Skin epidermis (tissue), 12 donors: Measurements from ENCODE around the gene CCDC33.

Source experiments
- H3K27ac ChIP-seq, 21 experiments: fragments of 200-600 bp; sonication (generic) in 11 of 21; one replicate each; pipeline ENCODE4 v1.5.0; 2020; ENCODE audit warnings: mild to moderate bottlenecking in 3 of 21, inconsistent platforms in 2 of 21, moderate library complexity in 2 of 21
- H3K4me3 ChIP-seq, 7 experiments: fragments of 200-600 bp; sonication (generic) in 2 of 7; one replicate each; pipeline ENCODE4 v1.5.0; 2020; ENCODE audit warnings: inconsistent platforms in 2 of 7, mild to moderate bottlenecking in 2 of 7, moderate library complexity in 1 of 7

The CCDC33 gene

DNA sequence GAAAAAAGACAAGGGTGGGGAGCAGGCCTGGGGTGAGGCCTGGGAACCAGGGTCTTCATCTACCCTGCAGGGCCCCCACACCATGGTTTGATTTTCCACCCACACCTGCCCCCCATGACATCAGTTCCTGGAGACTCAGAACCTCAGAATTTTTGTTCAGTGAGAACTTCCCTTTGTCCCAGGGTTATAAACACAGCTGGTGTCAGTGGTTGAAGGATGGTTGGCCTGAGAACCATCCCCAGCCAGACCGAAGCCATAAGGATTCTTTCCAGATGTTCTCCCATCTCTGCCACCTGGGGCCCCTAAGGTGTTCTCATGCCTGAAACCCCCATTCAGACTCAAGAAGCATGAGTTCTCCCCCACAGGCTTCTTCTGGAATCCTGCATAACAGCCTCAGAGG lies 16.6 kb downstream of the CCDC33 start:
- H3K4me3 ChIP-seq, result no peak overlapping the region
- no peak overlapping the region for H3K27ac ChIP-seq

GRCh38 chr15:74253211-74253921 lies 17.2 kb downstream of the CCDC33 start:
- Histone ChIP-seq H3K27ac (no peak overlapping the region), H3K4me3 (no peak overlapping the region)

- H3K27ac ChIP-seq, result no peak overlapping the region
- H3K4me3 ChIP-seq, result no peak overlapping the region
Measured at GRCh38 chr15:74257105-74257504, 21.0 kb downstream of the CCDC33 start.

GRCh38 chr15:74257623-74258022 lies 21.5 kb downstream of the CCDC33 start:
- Histone ChIP-seq H3K27ac (no peak overlapping the region), H3K4me3 (no peak overlapping the region)

DNA sequence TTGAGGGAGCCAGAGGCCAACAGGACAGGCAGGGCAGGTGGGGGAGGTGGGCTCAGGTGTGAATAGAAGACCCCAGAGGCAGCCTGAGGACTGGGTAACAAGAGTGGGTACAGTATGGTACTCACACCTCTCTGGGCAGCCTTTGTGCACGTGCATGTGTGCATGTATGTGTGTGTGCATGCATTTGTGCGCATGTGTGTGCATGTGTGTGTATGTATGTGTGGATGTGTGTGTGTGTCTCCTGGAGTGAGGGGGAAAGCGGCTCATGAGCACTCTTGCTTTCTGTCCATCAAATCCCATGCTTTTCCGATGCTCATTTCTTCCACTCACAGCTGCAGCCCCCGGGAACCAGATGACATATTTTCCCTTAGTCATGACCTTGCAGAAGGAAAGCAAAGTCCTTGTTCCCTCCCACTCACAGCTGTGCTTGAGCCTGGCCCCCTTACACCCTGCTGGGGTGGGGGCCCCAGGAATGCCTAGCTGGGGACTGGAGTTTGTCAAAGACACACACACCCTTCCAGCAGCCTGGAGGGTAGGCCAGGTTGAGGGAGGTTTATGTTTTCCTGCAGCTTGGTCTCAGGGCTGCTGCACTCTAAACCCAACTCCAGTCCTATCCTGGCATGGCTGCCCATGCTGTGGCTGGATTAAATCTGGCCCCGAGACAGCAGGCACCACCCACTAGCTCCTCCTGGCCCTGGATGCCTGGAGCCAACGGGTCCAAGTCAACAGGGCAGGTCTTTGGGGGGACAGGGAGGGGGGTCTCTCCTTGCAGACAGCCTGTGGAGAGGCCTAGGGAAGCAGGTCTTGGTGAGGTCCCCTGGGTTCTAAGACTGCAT lies 22.5 kb downstream of the CCDC33 start:
- no peak overlapping the region for H3K4me3 ChIP-seq
- no peak overlapping the region for H3K27ac ChIP-seq

- Histone ChIP-seq H3K27ac (no peak overlapping the region), H3K4me3 (no peak overlapping the region)
Measured at GRCh38 chr15:74259292-74259648, 23.1 kb downstream of the CCDC33 start.

DNA sequence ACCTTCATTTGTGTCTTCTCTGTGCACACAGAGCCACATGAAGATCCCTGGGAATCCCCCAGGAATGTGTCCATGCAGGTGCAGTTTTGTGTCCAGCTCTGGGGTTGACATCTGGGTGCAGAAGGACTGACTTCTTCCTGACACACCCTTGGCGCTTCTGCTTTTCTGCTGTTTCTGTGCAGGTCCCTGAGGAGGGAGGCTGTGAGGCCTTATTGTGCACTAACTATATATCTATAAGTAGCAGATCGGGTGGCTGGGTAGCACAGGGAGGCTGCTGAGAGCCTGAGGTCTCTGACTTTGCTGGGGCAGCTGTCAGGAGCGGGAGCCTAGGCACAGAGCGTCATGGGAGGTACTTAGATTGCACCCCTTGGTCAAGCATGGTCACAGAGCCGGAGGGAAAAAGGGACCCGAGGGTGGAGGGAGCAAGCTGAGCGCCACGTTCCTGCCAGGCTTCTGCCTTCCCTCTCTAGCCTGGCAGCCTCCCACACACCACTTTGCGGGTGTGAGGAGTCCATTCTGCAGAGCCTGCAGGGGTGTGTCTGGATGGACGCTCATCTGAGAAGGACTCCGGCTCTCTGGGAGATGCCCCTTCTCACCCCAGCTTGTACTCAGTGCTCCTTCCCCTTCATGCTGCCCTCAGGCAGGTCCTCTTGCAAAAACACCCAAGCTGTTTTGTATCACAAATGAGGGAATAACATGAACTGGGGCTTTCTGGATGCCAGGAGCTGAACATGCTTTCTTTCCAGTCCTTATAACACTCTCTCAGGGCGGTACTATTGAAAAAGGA lies 23.9 kb downstream of the CCDC33 start:
- Histone ChIP-seq H3K27ac (no peak overlapping the region), H3K4me3 (no peak overlapping the region)

GRCh38 chr15:74261041-74261440 lies 24.9 kb downstream of the CCDC33 start:
- H3K4me3 ChIP-seq, result no peak overlapping the region
- H3K27ac ChIP-seq, result no peak overlapping the region

GRCh38 chr15:74261685-74262084 lies 25.6 kb downstream of the CCDC33 start:
- no peak overlapping the region for H3K27ac ChIP-seq
- H3K4me3 ChIP-seq, result no peak overlapping the region

- Histone ChIP-seq H3K4me3 (no peak overlapping the region), H3K27ac (no peak overlapping the region)
Measured at GRCh38 chr15:74262151-74262550, 26.0 kb downstream of the CCDC33 start.

GRCh38 chr15:74262625-74263024 lies 26.5 kb downstream of the CCDC33 start:
- no peak overlapping the region for H3K27ac ChIP-seq
- H3K4me3 ChIP-seq, result no peak overlapping the region

GRCh38 chr15:74263466-74263865 lies 27.3 kb downstream of the CCDC33 start:
- no peak overlapping the region for H3K4me3 ChIP-seq
- no peak overlapping the region for H3K27ac ChIP-seq

- Histone ChIP-seq H3K4me3 (no peak overlapping the region), H3K27ac (no peak overlapping the region)
Measured at GRCh38 chr15:74264081-74264501, 28.0 kb downstream of the CCDC33 start.

GRCh38 chr15:74265046-74265639 lies 29.0 kb downstream of the CCDC33 start:
- no peak overlapping the region for H3K4me3 ChIP-seq
- H3K27ac ChIP-seq, result no peak overlapping the region

GRCh38 chr15:74268020-74268419 lies 31.9 kb downstream of the CCDC33 start:
- Histone ChIP-seq H3K4me3 (no peak overlapping the region), H3K27ac (no peak overlapping the region)

DNA sequence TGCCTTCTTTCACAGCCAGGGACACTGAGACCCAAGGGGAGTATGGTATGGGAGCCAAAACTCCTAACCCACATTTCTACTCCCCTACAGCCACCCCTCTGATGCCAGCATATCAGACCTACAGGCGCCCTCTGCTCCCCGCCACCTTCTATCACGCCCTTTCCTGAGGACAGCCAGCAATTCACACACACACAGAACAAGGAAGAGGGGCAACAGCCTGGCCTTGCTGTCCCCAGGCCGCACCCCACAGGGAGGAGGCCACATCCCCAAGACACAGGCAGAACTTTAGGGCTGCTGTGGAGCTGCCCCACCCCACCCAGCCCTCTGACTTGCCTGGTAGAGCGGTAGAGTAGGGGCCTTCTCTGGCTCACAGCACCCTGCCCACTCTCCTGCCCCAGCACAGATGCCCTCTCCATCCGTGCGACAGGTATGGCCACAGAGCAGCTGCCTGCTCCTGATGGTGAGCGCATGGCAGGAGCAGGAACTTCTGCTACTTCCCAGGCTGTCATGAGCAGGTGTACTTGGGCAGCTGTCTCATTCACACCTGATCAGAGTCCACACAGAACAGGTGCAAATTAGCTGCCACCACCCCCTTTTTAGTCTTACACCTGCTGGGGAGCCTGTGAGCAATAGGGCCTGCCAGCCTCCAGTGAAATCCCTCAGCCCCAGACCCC lies 33.4 kb downstream of the CCDC33 start:
- Histone ChIP-seq H3K27ac (no peak overlapping the region), H3K4me3 (no peak overlapping the region)

DNA sequence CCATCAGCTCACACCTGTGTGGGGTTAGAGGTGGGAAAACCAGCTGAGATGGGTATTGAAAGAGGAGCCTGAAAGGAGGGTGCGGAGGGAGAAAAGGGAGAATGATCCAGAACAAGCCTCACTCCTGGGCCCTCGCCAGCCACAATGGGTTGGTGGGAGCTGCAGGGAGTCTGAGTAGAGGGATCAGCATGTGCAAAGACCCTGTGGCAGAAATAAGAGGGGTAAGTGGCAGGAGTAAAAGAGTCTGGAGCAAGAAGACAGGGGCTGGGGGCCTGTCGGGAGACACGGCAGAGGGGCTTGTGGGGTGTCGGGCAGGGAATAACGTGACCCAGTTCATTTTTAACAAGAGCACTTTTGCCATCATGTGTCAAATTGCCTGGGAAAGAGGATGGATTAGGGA lies 34.0 kb downstream of the CCDC33 start:
- Histone ChIP-seq H3K27ac (no peak overlapping the region), H3K4me3 (no peak overlapping the region)

- Histone ChIP-seq H3K4me3 (no peak overlapping the region), H3K27ac (no peak overlapping the region)
Measured at GRCh38 chr15:74270854-74271520, 34.9 kb downstream of the CCDC33 start.

- Histone ChIP-seq H3K4me3 (no peak overlapping the region), H3K27ac (no peak overlapping the region)
Measured at GRCh38 chr15:74272812-74273211, 36.7 kb downstream of the CCDC33 start.
